ENCODE data around the gene INTS6.

INTS6 gene

GRCh38 chr13:51357928-51358595 is 94.8 kb downstream of the INTS6 start:
- TF ChIP-seq ZFP30 (CRISPR knock-in tag; IDR thresholded peaks at IDR 0.05) (no peak), ARNTL (CRISPR knock-in tag; IDR thresholded peaks at IDR 0.05; ENCODE audit: borderline replicate concordance, low read depth) (no peak), ZNF70 (CRISPR knock-in tag; IDR thresholded peaks at IDR 0.05) (no peak)
- TF ChIP-seq, protein P1, sequence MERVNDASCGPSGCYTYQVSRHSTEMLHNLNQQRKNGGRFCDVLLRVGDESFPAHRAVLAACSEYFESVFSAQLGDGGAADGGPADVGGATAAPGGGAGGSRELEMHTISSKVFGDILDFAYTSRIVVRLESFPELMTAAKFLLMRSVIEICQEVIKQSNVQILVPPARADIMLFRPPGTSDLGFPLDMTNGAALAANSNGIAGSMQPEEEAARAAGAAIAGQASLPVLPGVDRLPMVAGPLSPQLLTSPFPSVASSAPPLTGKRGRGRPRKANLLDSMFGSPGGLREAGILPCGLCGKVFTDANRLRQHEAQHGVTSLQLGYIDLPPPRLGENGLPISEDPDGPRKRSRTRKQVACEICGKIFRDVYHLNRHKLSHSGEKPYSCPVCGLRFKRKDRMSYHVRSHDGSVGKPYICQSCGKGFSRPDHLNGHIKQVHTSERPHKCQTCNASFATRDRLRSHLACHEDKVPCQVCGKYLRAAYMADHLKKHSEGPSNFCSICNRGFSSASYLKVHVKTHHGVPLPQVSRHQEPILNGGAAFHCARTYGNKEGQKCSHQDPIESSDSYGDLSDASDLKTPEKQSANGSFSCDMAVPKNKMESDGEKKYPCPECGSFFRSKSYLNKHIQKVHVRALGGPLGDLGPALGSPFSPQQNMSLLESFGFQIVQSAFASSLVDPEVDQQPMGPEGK (CRISPR knock-in tag; IDR thresholded peaks at IDR 0.05; ENCODE audit: borderline replicate concordance) = no peak
- ATAC-seq = no peak

- no peak for TF ChIP-seq ZFP3 (CRISPR knock-in tag; IDR thresholded peaks at IDR 0.05)
- TF ChIP-seq CREB5 (CRISPR knock-in tag; IDR thresholded peaks at IDR 0.05; ENCODE audit: low read depth) = no peak
- TF ChIP-seq PPARA (CRISPR knock-in tag; IDR thresholded peaks at IDR 0.05; ENCODE audit: borderline replicate concordance) = no peak
- no peak for TF ChIP-seq TSHZ2 (CRISPR knock-in tag; IDR thresholded peaks at IDR 0.05)
- TF ChIP-seq CSDC2 (CRISPR knock-in tag; IDR thresholded peaks at IDR 0.05) = no peak
- no peak for TF ChIP-seq BACH2 (CRISPR knock-in tag; IDR thresholded peaks at IDR 0.05; ENCODE audit: borderline replicate concordance)
- TF ChIP-seq, protein P2, sequence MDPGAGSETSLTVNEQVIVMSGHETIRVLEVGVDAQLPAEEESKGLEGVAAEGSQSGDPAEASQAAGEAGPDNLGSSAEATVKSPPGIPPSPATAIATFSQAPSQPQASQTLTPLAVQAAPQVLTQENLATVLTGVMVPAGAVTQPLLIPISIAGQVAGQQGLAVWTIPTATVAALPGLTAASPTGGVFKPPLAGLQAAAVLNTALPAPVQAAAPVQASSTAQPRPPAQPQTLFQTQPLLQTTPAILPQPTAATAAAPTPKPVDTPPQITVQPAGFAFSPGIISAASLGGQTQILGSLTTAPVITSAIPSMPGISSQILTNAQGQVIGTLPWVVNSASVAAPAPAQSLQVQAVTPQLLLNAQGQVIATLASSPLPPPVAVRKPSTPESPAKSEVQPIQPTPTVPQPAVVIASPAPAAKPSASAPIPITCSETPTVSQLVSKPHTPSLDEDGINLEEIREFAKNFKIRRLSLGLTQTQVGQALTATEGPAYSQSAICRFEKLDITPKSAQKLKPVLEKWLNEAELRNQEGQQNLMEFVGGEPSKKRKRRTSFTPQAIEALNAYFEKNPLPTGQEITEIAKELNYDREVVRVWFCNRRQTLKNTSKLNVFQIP (CRISPR knock-in tag; IDR thresholded peaks at IDR 0.05; ENCODE audit: borderline replicate concordance, low read depth) = no peak
- TF ChIP-seq TCF4 (CRISPR knock-in tag; IDR thresholded peaks at IDR 0.05; ENCODE audit: borderline replicate concordance) = no peak
- TF ChIP-seq OSR1 (CRISPR knock-in tag; IDR thresholded peaks at IDR 0.05) = no peak
- no peak for TF ChIP-seq GLIS3 (CRISPR knock-in tag; IDR thresholded peaks at IDR 0.05)
- TF ChIP-seq CSRNP3 (CRISPR knock-in tag; IDR thresholded peaks at IDR 0.05) = no peak
- TF ChIP-seq SNAI2 (CRISPR knock-in tag; IDR thresholded peaks at IDR 0.05) = no peak
- TF ChIP-seq TOX (CRISPR knock-in tag; IDR thresholded peaks at IDR 0.05; ENCODE audit: borderline replicate concordance) = no peak
- no peak for TF ChIP-seq RARB (CRISPR knock-in tag; IDR thresholded peaks at IDR 0.05)
- TF ChIP-seq ZNF565 (CRISPR knock-in tag; conservative IDR thresholded peaks at IDR 0.05; ENCODE audit: low read depth) = no peak
- TF ChIP-seq, protein P1 (CRISPR knock-in tag; IDR thresholded peaks at IDR 0.05; ENCODE audit: borderline replicate concordance) = no peak
- no peak for ATAC-seq
Observed at GRCh38 chr13:51355217-51355616, 97.6 kb downstream of the INTS6 start.
